Astrocyte of the hippocampus (primary cell): ENCODE results near the gene RGR.

Experiments used
- DNase-seq: peaks from one replicate; pipeline ENCODE4 v3.0.0; 2011; ENCODE audit warnings: low read depth, low spot score

The RGR gene

DNA sequence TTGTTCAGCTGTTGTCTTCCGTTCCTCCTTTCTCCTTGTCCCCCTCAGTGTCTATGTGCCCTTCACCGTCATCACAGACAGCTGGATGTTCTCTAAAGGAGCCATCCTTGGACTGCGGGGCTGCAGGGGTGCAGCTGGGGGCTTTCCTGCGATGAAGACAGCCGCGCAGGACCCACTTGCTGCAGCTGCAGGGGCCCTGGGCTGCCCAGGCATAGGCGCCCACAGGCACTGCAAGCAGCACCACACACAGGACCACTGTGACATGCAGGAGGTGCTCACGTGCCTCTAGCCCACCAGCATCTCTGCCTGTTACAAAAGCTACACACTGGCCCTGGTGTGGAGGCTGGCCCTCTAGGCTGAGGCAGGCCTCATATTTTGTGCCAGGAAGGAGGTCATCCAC lies 22.9 kb upstream of the RGR start:
- no peak for DNase-seq

- DNase-seq = peak; percentile 37
These were observed 20.3 kb upstream of the RGR start for GRCh38 chr10:84224411-84225028.

GRCh38 chr10:84225427-84226173 lies 19.3 kb upstream of the RGR start, which contains the start of gene LRIT2:
Gene LRIT2 (minus strand): TSS chr10:84225544. CDS start chr10:84225520, 24 bp downstream.
- DNase-seq = no peak

GRCh38 chr10:84226616-84227015 lies 18.2 kb upstream of the RGR start:
- no peak for DNase-seq

DNA sequence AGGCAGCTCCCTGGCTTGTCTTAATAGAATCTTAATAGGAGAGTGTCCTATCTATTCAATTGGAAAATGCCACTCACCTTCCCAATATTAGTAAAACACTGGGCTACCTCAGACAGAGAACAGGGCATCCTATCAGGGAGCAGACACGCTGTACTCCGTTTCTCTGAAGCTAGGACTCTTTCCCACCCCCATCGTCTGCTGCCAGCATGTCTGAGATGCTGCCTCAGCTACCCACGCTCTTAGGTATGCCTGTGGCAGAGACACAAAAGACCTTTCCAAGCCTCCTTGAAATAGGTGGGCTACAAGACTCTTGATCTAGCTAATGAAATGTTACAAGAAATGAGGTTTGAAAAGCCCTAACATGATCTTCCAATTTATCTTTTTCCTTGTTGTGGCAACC lies 17.0 kb upstream of the RGR start:
- no peak for DNase-seq

DNA sequence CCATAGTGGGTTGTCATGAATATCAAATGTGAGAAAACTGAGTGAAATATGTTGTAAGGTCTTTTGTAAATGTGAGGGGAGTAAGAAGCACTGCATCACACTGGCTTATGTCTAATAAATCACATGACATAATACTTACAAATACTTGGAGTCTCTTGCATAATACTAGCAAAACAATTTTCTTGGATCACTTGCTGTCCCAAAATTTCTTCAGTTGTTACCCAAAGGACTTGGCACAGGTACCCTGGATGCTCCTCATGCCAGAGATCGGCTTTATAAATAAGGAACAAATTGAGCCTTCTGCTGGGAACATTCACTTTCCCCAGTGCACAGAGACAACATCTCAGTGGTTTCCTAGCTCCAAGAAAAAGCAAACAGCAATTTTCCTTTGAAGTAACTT lies 14.5 kb upstream of the RGR start:
- no peak for DNase-seq

DNA sequence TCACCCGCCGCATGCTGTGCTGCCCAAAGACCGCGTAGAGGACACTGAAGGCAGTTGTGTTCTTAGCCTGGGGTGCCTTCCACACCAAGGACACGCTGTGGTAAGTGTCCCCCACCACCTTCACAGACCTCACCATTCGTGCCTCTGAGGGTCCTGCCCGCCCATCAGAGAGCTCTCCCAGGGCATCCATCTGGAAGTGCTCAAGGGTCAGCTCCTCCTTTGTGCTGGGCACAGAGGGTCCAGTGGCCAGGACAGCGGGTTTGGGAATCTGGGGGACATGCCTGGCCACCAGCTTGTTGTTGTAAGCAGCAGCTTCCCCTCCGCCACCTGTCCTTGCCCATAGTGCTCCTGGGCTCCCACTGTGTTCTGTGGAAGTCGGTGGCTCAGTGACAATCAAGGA lies 12.5 kb upstream of the RGR start:
- DNase-seq = no peak

GRCh38 chr10:84233940-84234339 lies 10.9 kb upstream of the RGR start:
- no peak for DNase-seq

DNA sequence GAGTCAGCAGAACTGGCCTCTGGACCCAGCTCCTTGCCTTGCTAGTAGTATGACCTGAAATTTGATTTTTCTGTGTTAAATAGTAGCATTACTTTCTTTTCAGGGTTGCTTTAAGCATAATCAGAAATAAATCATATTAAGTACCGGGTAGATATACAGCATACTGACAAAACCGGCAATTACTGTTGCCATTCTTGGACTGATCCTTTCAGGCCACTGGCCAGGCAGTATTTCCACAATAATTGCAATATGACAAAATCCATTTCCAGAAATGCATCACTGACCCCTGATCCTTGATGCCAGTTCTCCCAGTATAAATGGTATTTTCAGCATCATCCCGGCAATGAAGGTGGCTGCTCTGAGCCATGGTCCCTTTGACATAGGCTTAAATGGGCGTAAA lies 10.4 kb upstream of the RGR start:
- no peak for DNase-seq

DNA sequence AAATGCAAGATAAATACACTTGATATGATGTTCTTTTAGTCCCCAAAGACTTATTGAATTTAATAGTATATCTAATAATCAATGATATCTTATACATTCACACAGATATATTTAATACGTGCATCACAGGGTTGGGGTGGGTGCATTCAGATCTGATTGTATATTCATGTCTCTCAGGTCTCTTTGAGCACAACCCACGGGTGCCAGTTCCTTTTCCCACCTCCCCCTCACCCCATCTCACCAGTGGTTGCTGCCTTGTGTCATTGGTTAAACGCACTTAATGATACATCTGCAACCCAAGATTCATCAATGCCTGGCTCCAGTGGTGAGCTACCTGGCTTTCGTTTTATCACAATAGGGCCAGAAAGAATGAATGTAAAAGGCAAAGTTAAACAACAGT lies 9.8 kb upstream of the RGR start:
- DNase-seq = no peak

DNA sequence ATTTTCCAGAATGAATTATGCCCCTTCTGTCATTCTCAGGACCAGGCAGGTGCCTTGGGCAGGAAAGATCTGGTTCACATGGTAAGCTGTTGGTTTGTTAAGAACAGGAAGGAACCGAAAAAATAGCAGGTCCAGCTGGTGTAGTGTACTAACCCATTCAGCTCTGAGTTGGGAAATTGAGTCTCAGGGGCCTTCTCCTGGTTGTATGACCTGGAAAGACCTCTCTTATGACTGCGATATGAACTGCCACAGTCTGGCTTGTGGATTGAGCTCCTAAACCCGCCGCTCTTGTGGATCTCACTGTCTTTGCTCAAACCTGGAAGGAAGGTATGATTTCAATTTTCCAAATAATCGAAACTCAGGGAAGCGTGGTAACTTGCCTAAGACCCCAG lies 8.1 kb upstream of the RGR start:
- DNase-seq = no peak

DNA sequence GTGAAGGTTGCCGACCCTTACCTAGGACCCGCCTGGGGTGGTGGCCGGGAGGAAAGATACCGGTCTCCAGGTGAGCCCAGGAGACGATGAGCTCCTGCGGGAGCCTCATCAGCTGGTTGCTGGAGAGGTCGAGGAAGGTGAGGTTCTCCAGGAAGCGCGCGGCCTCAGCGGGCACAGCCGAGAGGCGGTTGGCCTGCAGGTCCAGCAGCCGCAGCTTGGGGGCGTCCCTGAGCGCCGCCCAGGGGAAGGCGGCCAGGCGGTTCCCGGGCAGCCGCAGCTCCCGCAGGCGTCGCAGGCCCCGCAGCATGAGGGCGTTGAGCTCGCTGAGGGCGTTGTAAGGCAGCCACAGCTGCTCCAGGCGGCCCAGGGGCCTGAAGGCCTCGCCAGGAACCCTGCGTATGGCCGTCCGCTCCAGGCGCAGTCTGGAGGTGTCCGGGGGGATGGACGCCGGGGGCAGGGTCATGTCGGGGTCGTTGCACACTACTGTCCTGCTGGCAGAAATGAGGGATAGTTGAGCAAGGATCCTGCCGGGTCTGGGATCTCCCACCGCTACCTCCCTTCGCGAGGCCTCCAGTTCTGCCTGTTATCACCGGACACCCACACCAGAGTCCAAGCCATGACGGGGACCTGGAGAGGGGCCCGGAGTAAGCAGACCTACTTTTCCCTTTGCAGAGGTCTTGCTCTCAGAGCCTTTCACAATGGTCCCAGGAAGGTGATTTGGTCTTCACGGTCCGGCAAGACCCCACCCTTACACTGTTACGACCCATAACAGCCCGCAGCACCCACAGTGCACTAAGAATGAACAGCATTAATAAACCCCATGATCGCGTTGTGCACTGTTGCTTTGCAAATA lies 7.4 kb upstream of the RGR start:
- no peak for DNase-seq

DNA sequence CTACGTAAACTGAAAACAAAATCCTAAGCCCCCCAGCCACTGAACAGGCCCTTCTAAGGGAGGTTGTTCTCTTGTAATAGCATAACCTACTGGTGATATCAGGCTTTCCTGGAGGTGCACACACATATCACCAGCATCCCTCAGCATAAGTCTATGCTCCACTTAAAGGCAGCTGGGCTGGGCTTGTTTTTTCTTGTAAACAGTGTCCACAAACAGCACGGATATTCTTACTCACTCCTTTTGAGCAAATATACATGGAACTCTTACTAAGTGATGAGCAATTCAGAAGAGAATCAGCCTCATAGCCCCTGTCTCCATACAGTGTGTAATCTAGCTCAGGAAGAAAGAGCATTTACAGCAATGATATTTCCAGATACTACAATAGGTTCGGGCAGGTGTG lies 5.9 kb upstream of the RGR start:
- DNase-seq = no peak

GRCh38 chr10:84241185-84241790 lies 3.6 kb upstream of the RGR start, which contains the start of gene LRIT1:
Gene LRIT1 (minus strand): TSS chr10:84241546. CDS start chr10:84241439, 107 bp downstream.
- DNase-seq = no peak

- DNase-seq = peak; percentile 19
These were observed 1.1 kb upstream of the RGR start for GRCh38 chr10:84243759-84244158.

- DNase-seq = no peak
These were observed 2.6 kb downstream of the RGR start for GRCh38 chr10:84247496-84247895.

- DNase-seq = no peak
These were observed 3.9 kb downstream of the RGR start for GRCh38 chr10:84248794-84249193.

DNA sequence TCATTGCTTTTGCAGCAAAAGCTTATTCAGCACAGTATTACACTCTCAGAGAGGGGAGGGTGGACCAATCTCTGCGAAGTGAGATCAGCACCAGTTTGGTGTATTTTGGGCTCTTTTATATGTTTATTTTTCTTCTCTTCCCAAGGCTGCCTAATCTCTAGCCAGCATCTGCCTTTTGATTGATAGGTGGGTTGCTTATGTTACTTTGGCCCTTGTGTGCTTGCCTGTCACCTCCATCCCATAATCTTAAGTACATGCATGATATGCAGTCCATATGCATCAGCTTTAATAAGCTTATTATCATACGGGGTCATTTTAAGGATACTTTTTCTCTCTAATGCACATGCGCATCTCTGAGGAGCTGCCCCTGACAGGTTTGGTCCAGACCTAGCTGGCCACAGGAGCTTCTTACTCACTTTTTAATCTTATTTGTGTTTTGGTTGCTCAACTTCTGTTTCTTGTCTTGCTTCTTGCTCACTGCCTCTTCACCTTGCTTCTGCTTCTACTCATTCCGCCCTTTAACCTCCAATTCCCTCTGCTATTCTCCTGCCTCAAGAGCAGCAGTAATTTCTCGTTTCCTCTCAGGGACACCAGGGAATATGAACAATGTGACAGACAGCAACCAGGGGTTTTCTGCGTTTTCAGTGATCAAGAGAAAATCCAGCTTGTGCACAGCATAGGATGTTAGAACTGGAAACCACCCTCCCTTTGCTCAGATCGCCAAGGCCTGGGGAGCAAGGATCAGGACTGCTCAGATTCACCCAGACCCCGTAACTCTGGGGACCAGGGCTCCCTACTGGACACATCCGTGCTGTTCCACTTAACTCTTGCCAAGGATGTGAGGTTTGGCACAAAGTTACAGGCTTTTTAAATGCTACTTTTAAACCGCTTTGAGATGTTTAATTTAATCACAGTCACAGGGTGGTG lies 10.0 kb downstream of the RGR start:
- no peak for DNase-seq

GRCh38 chr10:84256510-84257342 lies 11.9 kb downstream of the RGR start:
- peak; percentile 60 for DNase-seq
